ENCODE measurements around the gene MOCS3. TPM values are rescaled to one million over a fixed set of nuclear protein-coding genes. Genes with fewer than 3 reads are reported as not detected.

MOCS3 gene
- total and polyA plus RNA-seq, 2 experiments from 2014 or later, result 5.3 to 11.5 TPM

DNA sequence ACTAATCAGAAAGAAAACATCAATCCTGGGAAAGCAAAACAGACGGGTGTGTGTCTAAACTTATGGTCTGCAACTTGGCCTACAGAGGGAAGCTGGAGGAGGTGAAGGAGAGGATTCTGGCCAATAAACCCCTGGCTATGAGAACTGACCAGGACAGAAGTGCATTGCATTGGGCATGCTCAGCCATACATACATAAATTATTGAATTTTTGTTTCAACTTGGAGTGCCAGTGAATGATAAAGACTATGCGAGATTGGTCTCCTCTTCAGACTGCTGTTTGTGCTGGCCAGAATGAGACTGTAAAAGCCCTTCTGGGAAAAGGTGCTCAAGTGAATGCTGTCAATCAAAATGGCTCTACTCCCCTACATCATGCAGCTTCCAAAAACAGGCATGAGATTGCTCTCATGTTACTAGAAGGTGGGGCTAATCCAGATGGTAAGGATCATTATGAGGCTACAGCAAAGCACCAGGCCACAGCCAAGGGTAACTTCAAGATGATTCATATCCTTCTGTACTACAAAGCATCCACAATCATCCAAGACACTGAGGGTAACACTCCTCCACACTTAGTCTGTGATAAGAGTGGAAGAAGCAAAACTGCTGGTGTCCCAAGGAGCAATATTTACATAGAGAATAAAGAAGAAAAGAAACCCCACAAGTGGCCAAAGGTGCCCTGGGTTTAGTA is 44.8 kb upstream of the MOCS3 start:
- H3K9ac ChIP-seq, result no peak overlapping the region
- 97 to 98% methylated on average over 2 of the region's 2 CpGs for WGBS, 2 experiments (ENCODE audit: low coverage in 1 of 2, low lambda C conversion rate in 2 of 2, missing lambda C conversion rate in 2 of 2)
- no peak overlapping the region for H2AFZ ChIP-seq
- no peaks in the 10 kb centered on the region for H3K36me3 ChIP-seq (ENCODE audit: low read depth)
- H3K4me2 ChIP-seq (ENCODE audit: unreplicated experiment), result peak overlapping the region; percentile 49
- DNase-seq, result peak; percentile 80
- H3K9me3 ChIP-seq (ENCODE audit: low read depth), result no peaks in the 10 kb centered on the region
- H3K27me3 ChIP-seq (replicated peaks; ENCODE audit: insufficient read depth), result no peaks in the 10 kb centered on the region
- peaks cover 83% of the 10 kb centered on the region for H3K4me1 ChIP-seq (ENCODE audit: insufficient read depth)
- TF ChIP-seq EZH2phosphoT487 (IDR thresholded peaks at IDR 0.05; ENCODE audit: insufficient read depth, low read depth) (no peak), EZH2 (IDR thresholded peaks at IDR 0.05; ENCODE audit: insufficient read depth, poor library complexity, severe bottlenecking) (no peak)
- peak overlapping the region; percentile 58 for H3K27ac ChIP-seq
- peaks cover 98% of the 10 kb centered on the region for H3K79me2 ChIP-seq (ENCODE audit: insufficient read depth)
- H3K4me3 ChIP-seq, result no peak overlapping the region
- H4K20me1 ChIP-seq (ENCODE audit: insufficient read depth), result peaks cover 31% of the 10 kb centered on the region
- in situ Hi-C loops (cut with MboI), result no loop called here
- peaks cover 97% of the 10 kb centered on the region for H3F3A ChIP-seq (ENCODE audit: insufficient read depth)
- H3K9me2 ChIP-seq (ENCODE audit: insufficient read depth), result no peaks in the 10 kb centered on the region

DNA sequence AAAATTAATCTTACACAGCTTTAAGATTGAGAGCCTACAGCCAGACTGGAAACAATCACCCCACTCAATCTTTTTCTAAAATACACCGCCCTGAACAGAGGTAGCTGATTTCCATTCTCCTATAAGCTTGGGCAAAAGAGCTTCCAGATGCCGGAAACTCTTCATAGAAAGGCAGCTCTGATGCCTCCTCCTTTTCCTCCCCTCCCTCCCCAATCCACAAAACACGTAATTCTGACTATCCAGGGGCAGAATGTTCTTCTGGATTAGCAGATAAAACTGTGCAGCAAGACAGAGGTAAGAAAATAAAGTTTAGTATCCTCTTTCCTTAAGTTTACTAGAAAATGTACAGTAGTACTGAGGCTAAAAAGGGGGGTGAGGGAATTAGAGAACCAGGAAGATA is 43.2 kb upstream of the MOCS3 start:
- Histone ChIP-seq H3K9me3 (ENCODE audit: low read depth) (no peaks in the 10 kb centered on the region), H3K27me3 (replicated peaks; ENCODE audit: insufficient read depth) (no peaks in the 10 kb centered on the region), H3K9me2 (ENCODE audit: insufficient read depth) (no peaks in the 10 kb centered on the region), H3K9ac (peak overlapping the region; percentile 41; the same call in 1 of the 2 replicates), H3K27ac (peak overlapping the region; percentile 58), H3K4me1 (ENCODE audit: insufficient read depth) (peaks cover 84% of the 10 kb centered on the region), H3K4me3 (peak overlapping the region; percentile 40), H3K36me3 (ENCODE audit: low read depth) (no peaks in the 10 kb centered on the region), H4K20me1 (ENCODE audit: insufficient read depth) (peaks cover 24% of the 10 kb centered on the region; the same call in 1 of the 2 replicates), H3F3A (ENCODE audit: insufficient read depth) (peaks cover 88% of the 10 kb centered on the region), H3K4me2 (ENCODE audit: unreplicated experiment) (peak overlapping the region; percentile 49), H3K79me2 (ENCODE audit: insufficient read depth) (peaks cover 98% of the 10 kb centered on the region), H2AFZ (no peak overlapping the region)
- peak; percentile 82 for DNase-seq
- TF ChIP-seq EZH2 (IDR thresholded peaks at IDR 0.05; ENCODE audit: insufficient read depth, poor library complexity, severe bottlenecking) (no peak), EZH2phosphoT487 (IDR thresholded peaks at IDR 0.05; ENCODE audit: insufficient read depth, low read depth) (no peak)
- 17 to 20% methylated on average over 3 of the region's 3 CpGs for WGBS, 2 experiments (ENCODE audit: low coverage in 1 of 2, low lambda C conversion rate in 2 of 2, missing lambda C conversion rate in 2 of 2)
- in situ Hi-C loops (cut with MboI), result no loop called here

DNA sequence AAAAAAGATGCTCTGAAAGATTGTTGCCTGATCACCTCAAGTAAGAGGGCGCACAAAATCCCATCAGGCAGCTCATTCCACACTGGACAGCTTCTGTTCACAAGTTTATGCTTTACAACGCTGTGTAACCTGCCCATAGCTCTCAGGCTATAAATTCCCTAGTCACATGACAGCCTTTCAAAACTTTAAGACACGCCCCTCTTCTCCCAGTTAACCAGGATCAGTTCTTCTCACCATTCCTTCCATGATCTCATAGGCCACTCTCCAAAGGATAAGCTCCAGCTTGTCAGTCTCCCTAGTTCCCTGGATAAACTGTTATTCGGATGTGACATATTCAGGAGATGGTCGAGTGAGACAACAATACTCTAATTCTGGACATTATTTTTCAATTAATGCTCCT is 42.4 kb upstream of the MOCS3 start:
- peaks cover 85% of the 10 kb centered on the region for H3F3A ChIP-seq (ENCODE audit: insufficient read depth)
- in situ Hi-C loops (cut with MboI), result no loop called here
- 51 to 55% methylated on average over 5 of the region's 5 CpGs for WGBS, 2 experiments (ENCODE audit: low coverage in 1 of 2, low lambda C conversion rate in 2 of 2, missing lambda C conversion rate in 2 of 2)
- H3K27me3 ChIP-seq (replicated peaks; ENCODE audit: insufficient read depth), result no peaks in the 10 kb centered on the region
- H3K9me2 ChIP-seq (ENCODE audit: insufficient read depth), result no peaks in the 10 kb centered on the region
- peak overlapping the region; percentile 49 for H3K4me2 ChIP-seq (ENCODE audit: unreplicated experiment)
- peaks cover 86% of the 10 kb centered on the region for H3K4me1 ChIP-seq (ENCODE audit: insufficient read depth)
- no peak overlapping the region for H3K4me3 ChIP-seq
- peak; percentile 59 for DNase-seq
- H4K20me1 ChIP-seq (ENCODE audit: insufficient read depth), result peaks cover 31% of the 10 kb centered on the region
- no peaks in the 10 kb centered on the region for H3K9me3 ChIP-seq (ENCODE audit: low read depth)
- peaks cover 100% of the 10 kb centered on the region for H3K79me2 ChIP-seq (ENCODE audit: insufficient read depth)
- H3K36me3 ChIP-seq (ENCODE audit: low read depth), result no peaks in the 10 kb centered on the region
- TF ChIP-seq EZH2 (IDR thresholded peaks at IDR 0.05; ENCODE audit: insufficient read depth, poor library complexity, severe bottlenecking) (no peak), EZH2phosphoT487 (IDR thresholded peaks at IDR 0.05; ENCODE audit: insufficient read depth, low read depth) (no peak)
- peak overlapping the region; percentile 58 for H3K27ac ChIP-seq
- H2AFZ ChIP-seq, result no peak overlapping the region
- no peak overlapping the region for H3K9ac ChIP-seq

DNA sequence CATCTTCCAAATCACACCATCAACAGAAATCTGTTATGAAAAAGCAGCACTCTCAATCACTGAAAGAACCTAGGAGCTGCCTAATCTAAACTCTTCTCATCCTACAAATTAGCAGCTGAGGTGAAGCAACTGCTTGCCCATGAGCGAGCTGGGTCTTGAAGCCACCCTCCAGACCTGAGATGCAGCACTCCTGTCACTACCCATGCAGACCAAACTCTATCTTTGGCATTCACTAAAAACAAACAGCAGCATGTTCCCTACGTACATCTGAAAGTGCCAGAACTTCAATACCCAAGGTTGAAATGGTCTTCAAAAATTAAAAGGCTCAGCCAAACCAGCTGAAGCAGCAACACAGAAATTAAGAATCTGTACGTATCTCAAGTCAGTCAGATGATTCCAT is 41.7 kb upstream of the MOCS3 start:
- in situ Hi-C loops (cut with MboI), result no loop called here
- no peaks in the 10 kb centered on the region for H3K9me2 ChIP-seq (ENCODE audit: insufficient read depth)
- H3K4me3 ChIP-seq, result no peak overlapping the region
- peaks cover 100% of the 10 kb centered on the region for H3K79me2 ChIP-seq (ENCODE audit: insufficient read depth)
- H3K4me2 ChIP-seq (ENCODE audit: unreplicated experiment), result no peak overlapping the region
- no peak overlapping the region for H3K9ac ChIP-seq
- H3K27ac ChIP-seq, result peak overlapping the region; percentile 58
- H4K20me1 ChIP-seq (ENCODE audit: insufficient read depth), result peaks cover 34% of the 10 kb centered on the region
- no peaks in the 10 kb centered on the region for H3K36me3 ChIP-seq (ENCODE audit: low read depth)
- WGBS, 2 experiments (ENCODE audit: low coverage in 1 of 2, low lambda C conversion rate in 2 of 2, missing lambda C conversion rate in 2 of 2), result 59 to 73% methylated on average over 3 of the region's 3 CpGs
- no peaks in the 10 kb centered on the region for H3K27me3 ChIP-seq (replicated peaks; ENCODE audit: insufficient read depth)
- TF ChIP-seq EZH2phosphoT487 (IDR thresholded peaks at IDR 0.05; ENCODE audit: insufficient read depth, low read depth), result no peak
- no peak for TF ChIP-seq EZH2 (IDR thresholded peaks at IDR 0.05; ENCODE audit: insufficient read depth, poor library complexity, severe bottlenecking)
- no peak for DNase-seq
- H2AFZ ChIP-seq, result no peak overlapping the region
- H3K4me1 ChIP-seq (ENCODE audit: insufficient read depth), result peaks cover 82% of the 10 kb centered on the region
- no peaks in the 10 kb centered on the region for H3K9me3 ChIP-seq (ENCODE audit: low read depth)
- peaks cover 78% of the 10 kb centered on the region for H3F3A ChIP-seq (ENCODE audit: insufficient read depth)
